Middle frontal gyrus (tissue), 1 donor: ENCODE measurements around the gene TTI1.

Source experiments
- DNase-seq: peaks from one replicate; pipeline ENCODE4 v3.0.0-alpha.2; 2015; ENCODE audit warnings: low spot score; ENCODE audit errors: extremely low spot score

Gene TTI1

GRCh38 chr20:37938954-37939353 is 94.3 kb downstream of the TTI1 start:
- DNase-seq: no peak

- no peak for DNase-seq
Observed at GRCh38 chr20:37938181-37938750, 95.0 kb downstream of the TTI1 start.

- DNase-seq: no peak
Observed at GRCh38 chr20:37937686-37938085, 95.6 kb downstream of the TTI1 start.

DNA sequence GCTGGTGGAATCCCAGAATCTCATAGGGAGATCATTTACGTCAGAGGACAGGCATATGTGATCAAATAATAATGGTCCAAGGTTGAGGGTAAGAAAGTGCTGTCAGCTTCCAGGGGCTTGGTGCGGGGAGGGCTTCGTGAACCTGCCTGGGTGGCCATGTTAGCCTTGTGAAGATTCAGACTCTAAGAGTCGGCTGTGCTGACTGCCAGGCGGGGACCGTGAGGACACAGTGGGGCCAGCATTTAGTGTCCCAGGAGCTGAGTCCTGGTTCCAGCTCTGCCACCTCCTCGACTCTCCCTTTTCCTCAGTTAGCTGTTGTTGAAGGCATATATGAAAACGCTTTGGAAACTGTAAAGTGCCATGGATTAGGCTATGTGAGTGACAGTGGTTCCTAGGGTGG is 96.8 kb downstream of the TTI1 start:
- no peak for DNase-seq

GRCh38 chr20:37936041-37936440 is 97.2 kb downstream of the TTI1 start:
- DNase-seq: no peak

DNA sequence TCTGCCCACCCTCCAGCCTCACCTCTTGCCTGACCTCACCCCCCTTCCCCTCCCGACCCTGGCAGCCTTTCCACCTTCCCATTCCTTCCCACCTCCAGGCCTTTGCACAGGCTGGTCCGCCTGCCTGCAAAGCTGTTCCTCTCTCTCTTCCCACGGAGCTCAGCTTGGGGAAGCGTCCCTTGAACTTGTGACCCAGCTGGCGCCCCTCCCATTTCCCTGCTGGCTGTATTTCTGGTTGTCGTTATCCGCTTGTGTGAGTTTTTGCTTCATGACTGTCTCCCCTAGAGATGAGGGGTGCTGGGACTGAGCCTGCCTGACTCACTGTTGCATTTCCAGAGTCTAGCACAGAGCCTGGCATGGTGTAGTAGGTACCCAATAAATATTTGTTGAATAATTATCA is 97.8 kb downstream of the TTI1 start:
- no peak for DNase-seq

DNA sequence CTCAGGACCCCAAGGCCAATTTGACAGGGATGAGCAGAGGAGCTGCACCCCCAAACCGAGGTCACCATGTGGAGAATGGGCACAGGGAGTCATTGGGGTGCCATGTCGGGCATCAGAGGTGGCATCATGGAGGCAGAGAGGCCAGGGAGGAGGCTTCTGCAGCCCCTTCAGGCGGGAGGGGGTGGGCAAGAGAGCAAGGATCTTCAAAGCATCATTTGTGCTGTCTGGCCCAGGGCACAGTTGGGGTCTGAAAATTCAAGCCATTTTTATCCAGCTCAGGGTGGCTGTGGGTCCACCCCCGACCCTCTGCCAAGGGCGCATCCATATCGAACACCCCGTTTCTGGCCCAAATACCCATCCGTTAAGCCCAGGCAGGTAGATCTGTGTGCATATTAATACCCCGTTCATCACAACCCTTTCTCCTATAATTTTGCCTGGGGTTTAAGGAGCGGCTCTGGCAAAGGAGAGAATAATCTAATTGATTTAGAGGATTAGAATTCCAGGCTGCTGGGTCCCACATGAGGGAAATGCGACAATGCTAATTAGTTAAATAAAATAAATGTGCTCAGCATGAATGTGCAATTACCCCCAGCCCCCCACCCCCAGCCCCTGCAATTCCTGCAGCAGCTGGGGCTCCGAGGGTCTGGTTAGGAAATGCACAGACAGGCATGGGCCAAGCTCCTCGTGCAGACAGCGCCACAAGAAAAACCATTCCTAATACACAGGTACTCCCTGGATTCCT is 98.5 kb downstream of the TTI1 start:
- no peak for DNase-seq

- no peak for DNase-seq
Observed at GRCh38 chr20:37933786-37934633, 99.2 kb downstream of the TTI1 start.
